GM12891 (cell line): ENCODE results near the gene NDUFC2.

ENCODE experiments used
- PAX5 ChIP-seq: IDR thresholded peaks from 2 replicates; pipeline ENCODE4 v1.6.1; 2011; ENCODE audit warnings: low read length, moderate library complexity, mild to moderate bottlenecking; ENCODE audit not compliant: insufficient read depth, severe bottlenecking
- POLR2A ChIP-seq: IDR thresholded peaks from 2 replicates; pipeline ENCODE4 v1.6.1; 2011; ENCODE audit warnings: low read depth, low read length, control low read depth
- POLR2AphosphoS5 ChIP-seq: IDR thresholded peaks from 2 replicates; pipeline ENCODE4 v1.6.1; 2011; ENCODE audit warnings: low read depth, low read length, control low read depth
- SPI1 ChIP-seq: IDR thresholded peaks from 2 replicates; pipeline ENCODE4 v1.6.1; 2011; ENCODE audit warnings: low read depth, low read length, control low read depth
- TAF1 ChIP-seq: IDR thresholded peaks from 2 replicates; pipeline ENCODE4 v1.6.1; 2011; ENCODE audit warnings: low read depth, low read length, control low read depth

GRCh38 chr11:78083021-78083420 lies 3.4 kb upstream of the NDUFC2 start:
- TF ChIP-seq POLR2AphosphoS5 (no peak), TAF1 (no peak), POLR2A (no peak), PAX5 (no peak), SPI1 (no peak)
